Adrenal gland (tissue), 5 donors: ENCODE measurements around the gene SORT1.

ENCODE experiments used
- CTCF ChIP-seq, 6 experiments: fragments of 450-650 bp in 4 of 6; fragments of 200-600 bp in 2 of 6; sonication (generic) in 1 of 6; IDR thresholded peaks; 1 replicate in 5 of 6; 2 replicates in 1 of 6; pipeline versions ENCODE4 v1.5.1 to v1.8.0; 2016 to 2021; ENCODE audit warnings: antibody characterized with exemption in 6 of 6, mild to moderate bottlenecking in 2 of 6, moderate library complexity in 1 of 6
- POLR2A ChIP-seq, 2 donors: fragments of 450-650 bp; IDR thresholded peaks; one replicate each; pipeline ENCODE4 v1.6.1; 2017; ENCODE audit warnings: antibody characterized with exemption in 2 of 2, mild to moderate bottlenecking in 2 of 2, moderate library complexity in 1 of 2
- donor health status: DM: no; HTN: no; CAD: no.

- TF ChIP-seq CTCF (IDR thresholded peaks at IDR 0.05) (no peak), POLR2A (IDR thresholded peaks at IDR 0.05) (no peak)
Observed at GRCh38 chr1:109263234-109263596, 134.5 kb downstream of the SORT1 start.
